Hepatocyte (in vitro differentiated cells): ENCODE data around the gene SH3BP4. TPM values are rescaled to one million over a fixed set of nuclear protein-coding genes. Genes with fewer than 3 reads are reported as not detected.

ENCODE experiments used
- DNase-seq: peaks from one replicate; pipeline ENCODE4 v3.0.0-alpha.2; 2016; ENCODE audit warnings: low spot score
- H2AFZ ChIP-seq: fragments of 200-600 bp; sonication (generic); 2 replicates; pipeline ENCODE4 v1.6.0; 2016; ENCODE audit warnings: antibody characterized with exemption, mild to moderate bottlenecking
- H3K27ac ChIP-seq: fragments of 200-600 bp; sonication (generic); 2 replicates; pipeline ENCODE4 v1.5.1; 2016; ENCODE audit warnings: mild to moderate bottlenecking
- H3K27me3 ChIP-seq: fragments of 200-600 bp; sonication (generic); 2 replicates; pipeline ENCODE4 v1.6.1; 2016
- H3K36me3 ChIP-seq: fragments of 200-600 bp; sonication (generic); replicated peaks from 2 replicates; pipeline ENCODE4 v1.5.1; 2016; ENCODE audit warnings: low read depth; ENCODE audit not compliant: insufficient read depth
- H3K4me1 ChIP-seq: fragments of 200-600 bp; sonication (generic); 2 replicates; pipeline ENCODE4 v1.5.1; 2016; ENCODE audit warnings: mild to moderate bottlenecking, moderate library complexity; ENCODE audit not compliant: insufficient read depth
- H3K4me2 ChIP-seq: fragments of 200-600 bp; sonication (generic); 2 replicates; pipeline ENCODE4 v1.6.0; 2016
- H3K4me3 ChIP-seq: fragments of 200-600 bp; sonication (generic); 2 replicates; pipeline ENCODE4 v1.5.1; 2016; ENCODE audit warnings: mild to moderate bottlenecking
- H3K79me2 ChIP-seq: fragments of 200-600 bp; sonication (generic); 2 replicates; pipeline ENCODE4 v1.6.0; 2017; ENCODE audit warnings: mild to moderate bottlenecking
- H3K9me2 ChIP-seq: fragments of 200-600 bp; sonication (generic); replicated peaks from 2 replicates; pipeline ENCODE4 v1.6.0; 2017; ENCODE audit warnings: mild to moderate bottlenecking; ENCODE audit not compliant: insufficient read depth
- H3K9me3 ChIP-seq: fragments of 200-600 bp; sonication (generic); 2 replicates; pipeline ENCODE4 v1.5.1; 2016; ENCODE audit warnings: low read depth, mild to moderate bottlenecking
- H4K20me1 ChIP-seq: fragments of 200-600 bp; sonication (generic); 2 replicates; pipeline ENCODE4 v1.6.0; 2016; ENCODE audit warnings: mild to moderate bottlenecking; ENCODE audit not compliant: insufficient read depth, poor library complexity, severe bottlenecking
- CTCF ChIP-seq: fragments of 200-600 bp; sonication (generic); IDR thresholded peaks from 2 replicates; pipeline ENCODE4 v1.5.1; 2016; ENCODE audit warnings: antibody characterized with exemption, mild to moderate bottlenecking; ENCODE audit not compliant: poor library complexity
- EZH2 ChIP-seq: fragments of 200-600 bp; sonication (generic); IDR thresholded peaks from 2 replicates; pipeline ENCODE4 v1.6.1; 2016; ENCODE audit warnings: antibody characterized with exemption, mild to moderate bottlenecking, borderline replicate concordance
- EZH2phosphoT487 ChIP-seq: fragments of 200-600 bp; sonication (generic); IDR thresholded peaks from one replicate; pipeline ENCODE4 v1.6.1; 2018; ENCODE audit warnings: antibody characterized with exemption, mild to moderate bottlenecking, low read depth, moderate library complexity; ENCODE audit not compliant: unreplicated experiment, severe bottlenecking
- WGBS: methylation state at CpG from one replicate; pipeline ENCODE4 v1.1.6; 2016; ENCODE audit warnings: low lambda C conversion rate; ENCODE audit errors: missing lambda C conversion rate; 5-methylcytosine and 5-hydroxymethylcytosine counted together
- polyA plus RNA-seq: library from polyadenylated mRNA; unstranded; fragments of >200 nt; fragmentation: Nextera tagmentation; extraction: Ambion mirVana; gene quantifications from 2 replicates; pipeline ENCODE4 v1.2.1, GENCODE V29; 2016
- total RNA-seq: library from RNA; depleted of rRNA; stranded (reverse); fragments of >200 nt; gene quantifications from 2 replicates; pipeline ENCODE4 v1.2.3, GENCODE V29; 2014

Gene SH3BP4
- total and polyA plus RNA-seq, 2 experiments from 2014 or later, result 23.3 to 32.0 TPM

GRCh38 chr2:234978466-234979203, 26.8 kb downstream of the SH3BP4 start:
- Histone ChIP-seq H3K36me3 (no peaks in the 10 kb centered on the region), H3K4me3 (no peak overlapping the region), H3K27me3 (no peaks in the 10 kb centered on the region), H4K20me1 (peaks cover 45% of the 10 kb centered on the region), H3K9me3 (no peaks in the 10 kb centered on the region), H3K4me2 (no peak overlapping the region), H3K27ac (no peak overlapping the region), H3K9me2 (no peaks in the 10 kb centered on the region), H3K4me1 (peaks cover 43% of the 10 kb centered on the region), H3K79me2 (peaks cover 90% of the 10 kb centered on the region), H2AFZ (no peak overlapping the region)
- 92% methylated on average over 23 of the region's 23 CpGs for WGBS
- DNase-seq, result no peak
- TF ChIP-seq EZH2phosphoT487 (no peak), EZH2 (no peak), CTCF (no peak)

GRCh38 chr2:234979204-234980167, 27.7 kb downstream of the SH3BP4 start:
- Histone ChIP-seq H3K9me3 (no peaks in the 10 kb centered on the region), H3K79me2 (peaks cover 88% of the 10 kb centered on the region), H3K4me1 (peaks cover 47% of the 10 kb centered on the region), H3K27me3 (no peaks in the 10 kb centered on the region), H3K27ac (peak overlapping the region; percentile 89), H4K20me1 (peaks cover 36% of the 10 kb centered on the region), H3K4me2 (no peak overlapping the region), H3K4me3 (no peak overlapping the region), H3K9me2 (no peaks in the 10 kb centered on the region), H2AFZ (no peak overlapping the region), H3K36me3 (no peaks in the 10 kb centered on the region)
- no peak for TF ChIP-seq EZH2
- TF ChIP-seq EZH2phosphoT487, result no peak
- no peak for TF ChIP-seq CTCF
- 90% methylated on average over 9 of the region's 9 CpGs for WGBS
- DNase-seq, result no peak

- H3K9me2 ChIP-seq, result no peaks in the 10 kb centered on the region
- no peaks in the 10 kb centered on the region for H3K36me3 ChIP-seq
- H3K4me1 ChIP-seq, result peaks cover 40% of the 10 kb centered on the region
- H2AFZ ChIP-seq, result no peak overlapping the region
- peak overlapping the region; percentile 66 for H3K4me2 ChIP-seq
- H3K27ac ChIP-seq, result peak overlapping the region; percentile 89
- 42% methylated on average over 14 of the region's 14 CpGs for WGBS
- DNase-seq, result peak; percentile 50
- no peaks in the 10 kb centered on the region for H3K9me3 ChIP-seq
- peaks cover 88% of the 10 kb centered on the region for H3K79me2 ChIP-seq
- H3K27me3 ChIP-seq, result no peaks in the 10 kb centered on the region
- H3K4me3 ChIP-seq, result no peak overlapping the region
- TF ChIP-seq EZH2 (no peak), EZH2phosphoT487 (no peak), CTCF (no peak)
- peaks cover 25% of the 10 kb centered on the region for H4K20me1 ChIP-seq
These were observed 28.8 kb downstream of the SH3BP4 start for GRCh38 chr2:234980451-234981187.
